ENCODE data around the gene MC2R.
"Not testable (repeated sequence)": the region's sequence is repeated elsewhere in the genome, so short reads cannot be mapped to it uniquely, and the experiment has no call there.

MC2R gene

DNA sequence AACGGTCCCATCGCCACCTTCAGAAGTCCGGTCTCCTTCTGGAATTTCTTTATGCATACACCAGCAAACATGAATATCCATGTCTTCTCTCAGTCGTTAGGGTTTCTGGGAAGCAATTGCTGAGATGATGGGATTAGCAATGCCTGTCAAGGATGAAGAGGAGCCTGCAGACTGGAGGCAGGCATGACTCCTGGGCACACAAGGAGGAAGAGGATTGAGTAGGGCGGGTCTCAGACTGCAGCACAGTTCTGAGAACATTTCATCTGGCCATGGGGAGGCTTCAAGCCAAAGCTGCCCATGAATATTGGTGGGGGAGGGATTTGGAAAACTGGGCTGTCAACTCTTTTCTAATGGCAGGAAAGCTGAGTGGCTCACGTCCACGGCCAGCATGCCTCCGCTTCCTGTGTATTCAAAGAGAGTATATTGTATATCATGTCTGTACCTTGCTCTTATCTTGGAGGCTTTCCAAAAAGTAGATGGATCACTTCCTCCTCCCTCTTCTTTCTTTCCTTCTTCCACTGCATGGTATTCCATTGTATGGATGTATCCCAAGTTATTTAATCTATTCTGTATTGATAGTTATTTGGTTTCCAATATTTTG lies 24.5 kb downstream of the MC2R start:
- no peak for DNase-seq

DNA sequence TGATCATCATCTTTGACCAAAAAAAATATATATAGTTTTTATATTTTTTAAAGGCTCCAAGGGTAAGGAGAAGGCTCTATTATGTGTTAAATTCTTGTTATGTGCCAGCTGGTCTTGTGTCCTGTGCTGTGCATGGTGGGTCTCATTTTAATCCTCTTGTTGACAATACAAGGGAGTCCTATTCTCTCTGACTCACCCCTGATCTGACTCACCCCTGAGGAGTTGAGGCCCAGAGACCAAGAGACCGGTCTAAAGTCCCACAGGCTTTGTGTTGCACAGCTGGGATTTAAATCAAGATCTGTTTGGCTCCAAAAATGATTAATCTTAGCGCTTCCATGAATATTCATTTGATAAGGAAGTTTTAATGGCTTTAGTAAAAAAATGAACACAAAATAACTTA lies 25.7 kb downstream of the MC2R start:
- DNase-seq: no peak

DNA sequence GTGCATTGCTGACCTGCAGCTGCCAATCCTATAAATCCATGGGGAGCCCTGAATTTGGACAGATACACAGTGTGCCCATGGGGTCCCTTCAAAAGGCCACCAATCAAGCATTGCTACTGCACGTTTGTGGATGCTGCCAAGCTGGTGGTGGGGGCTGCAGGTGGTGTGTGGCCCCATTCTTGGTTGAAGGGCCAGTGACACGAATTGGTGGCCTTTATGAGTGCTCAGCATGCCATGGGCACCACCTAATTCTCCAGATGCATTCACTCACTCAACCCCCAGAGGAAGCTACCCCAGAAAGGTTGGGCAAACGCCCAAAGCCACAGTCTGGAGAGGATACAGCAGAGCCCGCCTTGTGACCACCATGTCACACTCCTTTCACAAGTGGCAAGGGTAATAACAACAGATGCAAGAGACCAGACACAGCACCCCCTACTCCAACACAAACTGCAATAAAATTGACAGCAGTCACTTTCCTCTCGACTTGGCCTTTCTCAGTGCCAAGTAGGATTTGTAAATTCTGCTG lies 27.1 kb downstream of the MC2R start:
- DNase-seq: no peak

DNA sequence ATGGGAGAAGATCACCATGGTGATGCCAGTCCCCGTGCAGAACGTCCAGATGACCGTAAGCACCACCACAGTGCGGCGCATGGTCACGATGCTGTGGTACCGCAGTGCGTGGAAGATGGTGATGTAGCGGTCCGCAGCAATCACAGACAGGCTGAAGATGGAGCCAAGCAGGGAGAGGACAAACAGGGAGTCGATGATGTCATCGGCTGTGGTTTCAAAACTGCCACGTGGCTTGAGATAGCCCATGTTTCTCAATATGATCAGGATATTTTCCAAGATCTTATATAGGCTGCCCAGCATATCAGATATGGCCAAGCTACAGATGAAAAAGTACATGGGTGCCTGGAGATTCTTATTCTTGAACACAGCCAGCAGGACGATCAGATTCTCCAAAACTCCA lies 30.3 kb downstream of the MC2R start:
- DNase-seq: no peak

DNA sequence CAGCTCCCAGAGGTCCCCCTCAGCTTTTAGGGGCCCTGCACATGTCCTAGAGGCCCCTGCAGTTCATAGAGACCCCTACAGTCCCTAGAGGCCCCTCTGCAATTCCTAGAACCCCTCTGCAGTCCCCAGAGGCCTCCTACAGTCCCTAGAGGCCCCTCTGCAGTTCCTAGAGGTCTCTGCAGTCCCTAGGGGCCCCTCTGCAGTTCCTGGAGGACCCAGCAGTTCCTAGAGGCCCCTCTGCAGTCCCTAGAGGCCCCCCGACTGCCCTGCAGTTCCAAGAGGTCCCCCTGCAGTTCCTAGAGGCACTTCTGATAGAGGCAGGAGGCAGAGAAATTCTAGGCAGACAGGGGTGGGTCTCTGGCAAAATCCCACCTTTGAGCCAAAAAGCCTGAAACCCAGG lies 35.4 kb downstream of the MC2R start:
- DNase-seq: no peak

DNA sequence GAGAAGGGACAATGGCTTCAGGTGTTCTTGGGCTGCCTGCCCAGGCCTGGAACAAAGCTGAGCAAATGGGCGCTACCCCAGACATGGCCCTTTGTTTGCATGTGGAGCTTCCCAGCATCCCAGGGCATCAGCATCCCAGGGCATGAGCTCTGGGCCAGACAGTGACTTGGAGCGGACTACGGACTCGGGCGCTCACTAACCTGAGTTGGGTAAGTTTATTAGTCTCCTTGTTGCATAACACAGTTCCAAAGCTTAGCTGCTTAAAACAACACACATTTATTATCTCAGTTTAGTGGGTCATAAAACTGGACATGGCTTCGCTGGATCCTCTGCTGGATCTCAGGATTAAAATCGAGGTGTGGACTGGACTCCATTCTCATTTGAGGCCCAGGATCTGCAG lies 35.8 kb downstream of the MC2R start:
- DNase-seq: no peak

DNA sequence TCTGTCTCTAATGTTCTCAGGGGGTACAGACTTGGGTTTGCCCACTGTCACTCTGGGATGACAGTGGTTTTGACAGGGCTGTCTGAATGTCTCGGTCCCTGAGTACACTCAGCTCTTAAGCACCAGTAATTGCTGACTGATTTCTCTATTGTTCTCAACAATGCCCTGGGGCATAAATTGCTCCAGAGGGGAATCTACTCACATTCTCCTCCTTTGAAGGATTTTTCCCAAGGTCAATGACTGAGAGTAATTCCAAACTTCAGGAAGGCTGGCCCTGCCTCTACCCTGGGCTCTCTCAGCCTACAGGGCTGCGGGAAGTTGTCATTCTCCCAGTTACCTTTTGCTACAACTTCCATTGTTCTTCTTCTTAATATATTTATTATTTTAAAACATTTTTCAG lies 36.5 kb downstream of the MC2R start:
- DNase-seq: no peak

DNA sequence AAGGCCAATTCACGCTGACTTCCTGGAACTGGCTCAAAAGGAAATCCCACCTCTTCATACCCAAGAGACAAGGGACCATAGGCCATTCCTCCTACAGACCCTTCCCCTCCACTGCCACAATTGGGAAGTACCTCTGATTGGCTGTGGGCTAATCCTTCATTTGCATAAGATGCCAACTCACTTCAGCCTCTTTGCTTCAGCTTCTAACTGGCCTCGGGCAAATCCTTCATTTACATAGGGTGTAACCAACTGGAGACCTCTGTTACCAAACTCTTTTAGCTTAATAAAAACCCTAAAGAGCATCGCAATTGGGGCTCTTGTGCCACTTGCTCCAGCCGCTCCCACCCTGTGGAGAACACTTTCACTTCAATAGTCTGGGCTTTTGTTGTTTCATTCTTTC lies 38.2 kb downstream of the MC2R start:
- DNase-seq: no peak

DNA sequence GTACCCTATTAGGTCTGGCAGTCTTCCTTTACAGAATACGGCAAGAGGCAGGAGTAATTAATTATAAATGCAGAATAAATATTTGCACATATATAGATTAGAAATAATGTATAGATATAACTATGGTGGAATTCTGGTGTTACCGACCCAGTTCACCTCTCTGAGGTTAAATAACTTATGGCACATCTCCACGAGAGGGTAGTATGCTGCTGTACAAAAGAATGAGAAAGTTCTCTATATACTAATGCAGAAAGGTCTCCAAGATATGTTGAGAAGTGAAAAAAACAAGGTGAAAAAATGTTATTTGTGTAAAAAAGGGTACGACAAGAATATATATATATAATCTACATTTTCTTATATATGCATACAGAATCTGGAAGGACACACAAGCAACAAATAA lies 40.8 kb downstream of the MC2R start:
- DNase-seq: no peak

DNA sequence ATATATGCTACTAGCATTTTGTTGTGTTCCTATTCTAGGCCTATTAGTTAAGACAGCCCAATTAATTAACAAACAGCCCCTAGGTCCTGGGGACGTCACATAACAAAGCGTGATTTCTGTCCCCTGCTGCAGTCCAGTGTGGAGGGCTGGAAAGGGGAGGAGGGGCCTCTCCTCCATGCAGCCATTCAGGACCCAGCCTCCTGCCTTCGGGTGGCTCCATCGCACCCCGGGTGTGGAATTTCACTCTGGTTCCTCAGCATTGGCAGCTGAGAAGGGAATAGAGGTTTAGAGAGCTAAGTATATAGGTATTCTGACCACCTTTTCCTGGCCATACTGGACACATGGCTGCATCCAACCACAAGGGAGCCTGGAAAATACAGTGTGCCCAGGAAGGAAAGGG lies 42.4 kb downstream of the MC2R start:
- DNase-seq: no peak

DNA sequence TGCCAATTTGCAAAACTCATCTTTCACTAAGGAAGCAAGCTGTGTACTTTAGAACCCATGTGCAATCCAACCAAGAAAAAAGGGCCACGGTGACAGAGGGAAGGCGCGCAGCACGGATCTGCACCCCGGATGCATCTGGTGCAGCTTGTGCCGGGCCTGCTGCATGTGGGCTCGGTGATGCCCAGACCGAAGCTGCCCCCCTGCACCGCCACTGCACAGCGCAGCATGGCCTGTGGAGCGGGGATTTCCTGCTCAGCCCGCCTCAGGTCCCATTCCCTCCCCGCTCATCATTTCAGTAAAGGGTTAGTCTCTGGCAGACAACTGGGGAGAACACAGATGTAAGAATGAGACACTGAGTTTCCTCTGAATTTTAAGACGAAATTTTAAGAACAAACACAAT lies 43.0 kb downstream of the MC2R start:
- DNase-seq: no peak

DNA sequence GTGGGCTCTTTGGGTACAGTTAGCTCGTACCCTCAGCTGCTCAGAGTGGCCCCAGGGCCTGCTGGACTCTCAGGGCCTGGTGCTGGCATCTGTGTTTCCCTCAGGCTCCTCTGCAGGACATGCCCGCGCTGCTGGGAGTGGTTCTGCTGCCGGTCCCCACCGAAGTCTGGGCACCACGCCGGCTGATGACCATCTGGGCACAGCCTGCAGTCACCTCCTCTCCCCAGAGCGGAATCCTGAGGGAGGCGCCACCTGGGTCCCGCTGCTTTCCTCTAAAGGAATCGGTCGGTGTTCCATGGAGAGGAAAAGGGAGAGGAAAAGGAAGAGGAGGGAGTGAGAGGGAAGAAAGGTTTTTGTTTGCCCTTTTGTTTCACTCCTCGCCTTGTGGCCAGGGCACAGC lies 43.6 kb downstream of the MC2R start:
- DNase-seq: no peak

DNA sequence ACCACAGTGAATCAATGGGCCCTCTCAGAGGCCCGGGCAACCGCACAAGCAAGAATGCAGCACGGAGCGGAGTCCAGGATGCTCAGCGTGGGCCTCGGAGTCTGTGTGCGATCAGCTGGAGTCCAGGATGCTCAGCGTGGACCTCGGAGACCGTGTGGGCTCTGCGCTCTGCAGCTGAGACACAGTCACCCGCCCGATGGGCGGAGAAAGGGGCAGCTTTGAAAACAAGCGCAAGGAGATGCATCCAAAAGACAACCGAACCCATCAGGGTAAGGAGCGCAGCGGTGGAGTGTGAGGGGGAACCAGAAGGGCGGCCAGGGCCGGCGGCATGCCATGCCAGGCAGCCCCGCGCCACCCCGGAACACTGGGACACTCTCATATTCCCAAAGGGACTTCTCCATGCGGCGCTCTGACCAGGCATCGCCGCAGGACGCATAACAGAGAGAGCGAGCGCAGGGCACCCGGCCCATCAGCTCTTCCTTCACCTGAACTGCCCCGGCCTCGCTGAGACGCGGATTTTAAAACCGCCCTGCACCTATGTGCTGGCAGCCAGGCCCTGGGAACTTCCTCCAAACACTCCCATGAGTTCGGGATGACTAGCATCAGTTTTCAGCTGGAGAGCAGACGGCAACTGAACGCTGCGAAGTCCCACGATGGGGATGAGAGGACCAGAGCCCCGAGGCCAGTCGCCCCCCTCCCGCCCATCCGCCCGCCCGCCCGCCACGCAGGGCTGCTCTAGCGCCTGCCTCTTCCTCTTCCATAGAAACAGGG lies 46.6 kb downstream of the MC2R start:
- DNase-seq: no peak

DNA sequence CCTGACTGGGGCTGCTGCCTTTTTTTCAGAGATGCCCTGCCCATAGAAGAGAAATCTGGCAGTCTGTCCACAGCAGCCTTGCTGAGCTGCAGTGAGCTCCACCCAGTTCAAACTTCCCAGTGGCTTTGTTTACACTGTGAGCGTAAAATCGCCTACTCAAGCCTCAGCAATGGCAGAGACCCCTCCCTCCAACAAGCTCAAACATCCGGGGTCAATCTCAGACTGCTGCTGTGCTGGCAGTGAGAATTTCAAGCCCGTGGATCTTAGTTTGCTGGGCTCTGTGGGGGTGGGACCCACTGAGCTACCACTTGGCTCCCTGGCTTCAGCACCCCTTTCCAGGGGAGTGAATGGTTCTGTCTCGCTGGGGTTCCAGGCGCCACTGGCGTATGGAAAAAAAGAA lies 52.4 kb downstream of the MC2R start:
- not testable (repeated sequence) for DNase-seq

DNA sequence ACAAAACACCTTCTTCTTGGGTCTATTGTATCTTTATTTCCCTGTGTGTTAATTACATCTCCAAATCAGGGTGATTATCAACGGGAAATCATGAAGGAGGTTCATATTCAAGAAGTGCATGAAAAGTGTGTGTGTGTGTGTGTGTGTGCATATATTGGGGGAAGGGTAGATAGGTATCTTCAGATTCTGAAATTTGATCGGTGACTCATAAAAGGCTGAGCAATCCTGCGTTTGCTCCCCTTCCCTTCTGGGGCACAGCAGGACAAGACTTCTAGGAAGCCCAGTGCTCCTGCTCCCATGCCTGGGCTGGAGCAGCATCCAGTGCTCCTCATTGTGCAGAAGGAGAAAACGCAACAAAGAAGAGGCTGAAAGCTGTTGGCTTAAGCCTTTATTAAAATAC lies 65.5 kb downstream of the MC2R start:
- no peak for DNase-seq

DNA sequence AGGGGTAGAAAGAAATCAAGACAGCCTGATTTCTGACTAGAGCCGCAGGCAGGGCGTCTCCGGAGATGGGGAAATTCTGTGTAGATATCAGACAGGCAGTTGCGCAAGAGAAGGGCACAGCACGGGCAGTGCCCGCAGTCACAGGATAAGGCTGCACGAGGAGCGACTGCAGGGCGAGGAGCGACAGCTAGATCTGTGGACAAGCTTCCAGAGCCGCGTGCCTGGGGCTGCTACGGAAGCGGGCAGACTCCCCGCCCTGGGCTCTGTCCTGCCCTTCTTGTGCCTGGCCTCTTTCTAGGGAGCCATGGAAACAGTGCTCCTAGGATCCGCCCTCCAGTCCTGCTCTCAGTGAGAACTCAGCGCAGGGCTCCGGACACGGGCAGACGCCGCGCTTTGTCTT lies 78.8 kb downstream of the MC2R start:
- no peak for DNase-seq

DNA sequence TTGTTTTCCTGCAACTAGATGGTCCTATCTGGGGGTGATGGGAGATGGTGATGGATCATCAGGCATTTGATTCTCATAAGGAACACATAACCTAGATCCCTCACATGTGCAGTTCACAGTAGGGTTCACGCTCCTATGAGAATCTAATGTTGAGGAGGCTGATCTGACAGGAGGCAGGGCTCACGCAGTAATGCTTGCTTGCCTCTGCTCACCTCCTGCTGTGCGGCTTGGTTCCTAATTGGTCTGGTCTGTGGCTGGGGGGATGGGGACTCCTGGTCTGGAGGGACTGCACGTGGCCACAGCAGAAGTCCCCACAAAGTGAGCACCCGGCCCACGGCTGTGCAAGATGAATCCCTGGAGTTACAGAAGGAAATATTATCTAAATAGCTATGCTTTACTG lies 80.1 kb downstream of the MC2R start:
- DNase-seq: no peak

DNA sequence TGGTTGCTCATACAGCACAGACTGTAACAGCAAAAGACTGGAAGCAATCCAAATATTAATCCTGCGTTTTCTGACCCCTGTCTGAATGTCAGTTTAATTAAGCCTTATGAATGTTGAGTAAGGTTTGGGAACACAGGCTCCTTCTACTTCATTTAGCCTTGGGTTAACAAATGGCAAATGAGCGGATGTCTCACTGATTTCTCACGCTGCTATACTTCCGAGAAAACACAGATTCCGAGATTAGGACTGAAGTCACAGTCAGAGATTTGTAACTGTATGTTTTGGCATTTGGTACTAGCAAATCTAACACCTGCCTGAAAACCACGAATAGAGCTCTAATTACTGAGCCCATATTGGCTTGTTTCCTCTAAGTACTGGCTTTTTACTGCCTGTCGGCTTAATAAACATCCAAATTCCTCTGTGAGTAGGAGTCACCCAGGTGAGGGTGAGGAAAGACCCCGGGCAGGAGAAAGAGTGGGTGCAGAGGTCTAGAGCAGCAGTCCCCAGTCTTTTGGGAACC lies 80.8 kb downstream of the MC2R start:
- DNase-seq: no peak

Measured in CD4-positive, alpha-beta T cell treated with Interleukin-15 for 1 hour (primary cell).